Measurements from ENCODE around the gene ATP1A2.
A peak's percentile ranks its signal among the peaks of the same experiment; 100 is the strongest.

The ATP1A2 gene

DNA sequence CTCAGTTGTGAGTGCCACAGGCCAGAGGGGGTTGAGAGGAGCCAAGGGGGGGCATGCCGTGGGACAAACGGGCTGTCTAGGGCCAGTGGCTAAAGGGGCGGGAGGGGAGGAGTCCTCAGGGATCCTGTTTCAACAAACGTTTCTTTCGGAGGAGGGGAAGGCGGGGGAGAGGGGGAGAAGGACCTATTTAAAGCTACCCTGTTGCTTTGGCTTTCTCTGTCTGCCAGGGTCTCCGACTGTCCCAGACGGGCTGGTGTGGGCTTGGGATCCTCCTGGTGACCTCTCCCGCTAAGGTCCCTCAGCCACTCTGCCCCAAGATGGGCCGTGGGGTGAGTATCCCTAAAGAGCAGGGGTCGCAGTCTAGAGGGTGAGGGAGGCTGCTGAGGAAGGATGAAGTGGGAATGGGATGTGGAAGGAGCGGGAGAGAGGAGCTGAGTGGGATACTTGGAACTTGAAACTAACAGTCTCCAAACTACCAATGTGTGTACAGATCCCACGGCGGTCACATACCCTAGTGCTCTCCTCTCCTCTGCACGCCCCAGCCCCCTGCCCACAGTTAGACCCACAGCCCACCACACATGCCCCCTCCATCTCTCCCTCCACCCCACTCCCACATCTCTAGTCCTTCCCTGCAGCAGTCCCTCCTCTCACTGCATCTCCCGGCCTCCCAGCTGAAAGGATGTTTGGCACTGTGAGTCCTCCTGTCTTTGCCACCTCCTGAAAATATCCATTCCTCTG lies at the start of gene ATP1A2:
Gene ATP1A2, plus strand, starts transcription at position 215 of the 738 bp plus-strand sequence. Its CDS starts 103 bp downstream, at position 318.
- DNase-seq (ENCODE audit: low read depth) = no peak

DNA sequence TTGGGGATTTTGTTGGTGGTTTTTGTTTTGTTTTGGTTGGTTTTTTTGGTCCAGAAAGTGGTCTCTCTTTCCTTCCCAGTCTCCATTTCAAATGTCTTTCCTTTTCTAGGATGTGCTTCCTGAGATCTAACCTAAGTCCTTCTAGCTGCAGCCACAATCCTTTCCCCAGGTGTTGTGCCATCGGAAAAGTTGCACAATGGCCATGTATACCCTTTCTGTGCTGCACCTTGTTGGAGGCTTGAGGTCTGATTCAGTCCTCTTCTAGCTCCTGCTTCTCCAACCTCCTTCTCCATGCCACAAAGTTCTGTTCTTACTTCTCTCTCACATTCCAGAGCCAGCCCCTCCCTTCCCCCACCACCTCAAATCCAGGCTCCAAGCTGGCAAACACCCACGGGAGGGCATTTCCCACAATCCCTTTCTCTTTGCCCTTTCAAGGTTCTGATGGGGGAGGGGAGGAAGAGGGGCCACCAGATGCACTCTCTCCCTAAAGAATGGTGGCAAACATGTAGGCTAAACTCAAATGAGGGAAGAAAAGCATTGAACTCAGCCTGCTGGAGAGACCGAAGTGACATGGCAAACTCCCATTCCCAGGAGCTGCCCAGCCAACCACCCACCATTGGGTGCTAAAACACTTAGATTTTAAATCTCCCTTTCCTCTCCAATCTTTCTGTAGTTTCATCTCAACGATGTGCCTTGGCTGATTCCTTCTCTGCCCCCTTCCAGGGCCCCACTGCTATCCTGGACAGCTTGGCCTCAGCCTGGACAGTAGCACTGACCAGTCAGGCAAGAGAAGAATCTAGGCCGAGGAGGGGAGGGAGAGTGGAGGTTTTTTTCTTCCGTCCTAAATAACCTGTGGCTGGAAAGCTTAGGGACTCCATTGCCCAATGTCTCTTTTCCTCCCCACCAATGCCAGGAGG lies 48.5 kb upstream of the ATP1A2 start:
- DNase-seq (ENCODE audit: low read depth) = no peak

DNA sequence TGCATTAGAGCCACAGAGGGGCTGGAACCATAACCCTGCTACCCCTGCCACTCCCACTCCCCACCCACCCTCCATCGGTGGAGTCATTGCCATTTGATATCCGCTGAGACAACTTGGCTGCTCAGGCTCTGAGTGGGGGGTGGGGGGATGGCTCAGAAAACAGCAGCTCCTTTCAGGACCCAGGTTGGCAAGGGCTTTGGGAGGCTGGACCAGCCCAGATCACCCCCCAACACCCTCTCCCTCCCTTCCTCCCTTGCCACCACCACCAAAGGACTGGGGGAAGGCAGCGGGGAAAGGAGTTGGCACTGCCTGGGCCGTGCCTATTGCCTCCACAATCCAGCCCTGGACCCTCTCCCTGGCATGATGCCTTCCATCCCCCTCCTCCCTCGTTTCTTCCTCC lies 47.3 kb upstream of the ATP1A2 start:
- DNase-seq (ENCODE audit: low read depth) = no peak

DNA sequence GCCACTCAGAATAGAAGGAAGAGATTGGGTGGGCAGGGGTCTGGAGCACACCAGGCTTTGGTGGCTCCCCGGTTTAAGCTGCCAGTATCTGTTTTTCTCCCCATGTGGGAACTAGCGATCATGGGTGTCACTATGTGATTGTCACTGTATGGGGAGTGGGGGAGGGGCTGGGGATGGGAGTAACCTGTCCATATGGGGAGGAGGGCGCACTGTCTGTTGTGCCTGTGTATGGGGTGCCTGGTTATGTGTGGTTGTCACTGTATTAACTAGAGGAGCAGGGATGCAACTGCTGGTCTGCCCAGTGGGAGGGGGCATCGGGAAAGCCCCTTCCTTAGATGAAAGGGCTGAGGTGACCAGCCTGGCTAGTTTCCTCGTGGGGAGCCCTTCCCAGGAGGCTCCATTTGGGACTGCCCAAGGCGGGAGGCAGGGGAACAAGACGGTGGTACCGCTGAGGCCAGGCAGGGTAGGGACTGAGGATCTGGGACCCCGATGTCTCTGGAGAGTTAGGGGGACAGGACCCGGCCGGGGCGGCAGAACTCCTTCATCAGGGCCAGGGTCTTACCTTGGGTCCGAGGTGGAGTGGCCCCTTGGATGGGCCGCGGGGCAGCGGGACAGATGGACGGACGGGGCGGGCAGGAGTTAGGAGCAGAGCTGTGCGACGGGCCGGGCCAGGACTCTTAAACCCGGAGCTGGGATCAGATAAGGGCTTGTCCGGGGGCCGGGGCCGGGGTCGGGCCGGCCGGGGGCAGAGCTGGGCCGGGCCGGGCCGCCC lies 45.9 kb upstream of the ATP1A2 start, which contains the start of gene KCNJ10:
Gene KCNJ10, minus strand, starts transcription at position 701 of the 772 bp plus-strand sequence. CDS start 27,628 bp downstream, outside the sequence.
- DNase-seq (ENCODE audit: low read depth) = no peak

DNA sequence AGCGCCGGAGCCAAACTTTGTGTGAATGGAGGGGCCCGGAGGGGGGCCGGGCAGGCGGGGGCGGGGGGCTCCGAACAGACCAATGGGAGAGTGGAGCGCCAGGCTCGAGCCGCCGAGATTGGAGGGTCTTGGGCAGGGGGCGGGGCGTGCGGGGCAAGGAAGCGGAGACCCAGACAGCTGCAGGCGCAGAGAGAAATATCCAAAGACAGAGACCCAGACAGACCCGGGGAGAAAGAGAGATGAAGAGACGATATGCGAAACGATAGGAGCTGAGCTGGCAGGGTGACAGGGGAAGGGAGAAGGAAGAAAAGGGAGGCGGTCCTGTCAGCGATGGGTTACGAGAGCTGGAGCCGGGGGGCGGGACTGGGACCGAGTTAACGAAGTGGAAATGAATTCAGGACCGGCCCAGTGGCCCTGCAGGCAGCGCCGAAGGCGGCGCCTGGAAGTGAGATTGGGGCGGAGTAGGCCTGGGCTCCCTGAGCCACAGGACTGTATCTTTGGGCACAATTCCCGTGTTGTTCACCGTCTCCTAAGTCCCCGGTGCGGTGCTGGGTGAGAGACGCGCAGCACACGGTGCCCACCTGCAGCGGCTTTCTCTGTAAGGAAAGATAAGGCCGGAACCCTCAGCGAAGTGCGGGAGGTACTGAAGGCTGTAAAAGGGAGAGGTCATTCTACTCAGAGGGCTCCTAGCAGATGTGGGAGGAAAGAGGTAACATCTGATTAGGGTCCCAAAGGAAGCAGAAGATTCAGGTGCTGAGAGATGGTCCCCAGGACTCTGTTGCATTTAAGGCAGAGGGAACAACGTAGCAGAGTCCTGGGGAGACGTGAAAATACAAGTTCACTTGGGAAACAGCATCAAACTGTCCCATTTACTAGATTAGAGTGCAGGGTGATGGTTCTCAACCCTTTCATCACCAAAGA lies 45.1 kb upstream of the ATP1A2 start:
- DNase-seq (ENCODE audit: low read depth) = peak; percentile 51

DNA sequence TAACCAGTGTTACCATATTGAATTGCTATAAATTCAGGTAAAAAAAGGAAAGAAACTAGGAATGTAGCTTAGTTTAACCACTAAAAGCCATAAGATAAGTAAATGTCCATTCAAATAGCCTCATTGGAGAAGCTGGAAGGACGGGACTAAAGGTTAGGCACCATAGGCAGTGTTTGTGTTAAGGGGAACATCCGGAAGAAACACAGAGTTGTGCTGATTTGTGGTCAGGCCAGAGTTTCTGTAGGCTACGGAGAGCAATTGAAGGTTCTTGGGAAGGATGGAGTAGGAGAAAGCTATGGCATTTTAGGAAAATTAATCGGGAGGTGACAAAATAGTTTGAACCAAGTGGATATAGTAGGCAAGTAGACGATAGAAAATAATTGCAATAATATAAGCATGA lies 44.3 kb upstream of the ATP1A2 start:
- DNase-seq (ENCODE audit: low read depth) = no peak

DNA sequence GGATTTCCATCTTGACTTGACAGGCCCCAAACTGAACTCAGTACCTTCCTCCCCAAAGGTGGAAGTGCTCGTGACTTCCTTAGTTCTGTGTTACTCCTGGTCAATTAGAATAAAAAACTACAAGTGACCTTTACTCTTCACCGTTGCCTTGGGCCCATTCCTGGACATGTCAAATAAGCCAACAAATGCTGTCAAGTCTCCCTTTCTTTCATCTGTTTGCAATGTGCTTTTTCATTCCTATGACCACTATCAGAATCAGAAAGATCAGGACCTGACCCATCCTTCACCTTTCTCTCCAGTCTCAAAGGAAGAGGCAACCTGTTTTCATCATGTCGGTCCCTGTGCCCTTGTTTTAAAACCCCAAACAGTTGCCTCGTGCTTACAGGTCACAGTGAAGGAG lies 40.7 kb upstream of the ATP1A2 start:
- no peak for DNase-seq (ENCODE audit: low read depth)

DNA sequence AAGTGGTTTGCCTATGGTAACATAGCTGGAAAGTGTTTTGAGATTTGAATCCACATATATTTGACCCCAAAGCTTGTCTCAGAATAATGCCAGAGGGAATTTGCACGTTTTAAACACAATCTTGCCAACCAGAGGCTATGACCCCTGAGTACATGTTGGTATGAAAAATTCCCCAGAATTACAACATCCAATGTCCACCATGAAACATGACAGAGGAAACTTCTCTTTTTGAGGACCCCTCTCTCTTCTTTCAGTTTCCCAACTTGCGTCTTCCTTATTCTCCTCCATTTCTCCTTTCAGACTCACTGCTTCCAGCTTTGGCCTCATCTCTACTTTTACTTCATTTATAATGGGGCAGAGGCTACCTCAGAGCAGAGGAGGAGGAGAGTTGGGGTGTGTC lies 39.7 kb upstream of the ATP1A2 start:
- no peak for DNase-seq (ENCODE audit: low read depth)

DNA sequence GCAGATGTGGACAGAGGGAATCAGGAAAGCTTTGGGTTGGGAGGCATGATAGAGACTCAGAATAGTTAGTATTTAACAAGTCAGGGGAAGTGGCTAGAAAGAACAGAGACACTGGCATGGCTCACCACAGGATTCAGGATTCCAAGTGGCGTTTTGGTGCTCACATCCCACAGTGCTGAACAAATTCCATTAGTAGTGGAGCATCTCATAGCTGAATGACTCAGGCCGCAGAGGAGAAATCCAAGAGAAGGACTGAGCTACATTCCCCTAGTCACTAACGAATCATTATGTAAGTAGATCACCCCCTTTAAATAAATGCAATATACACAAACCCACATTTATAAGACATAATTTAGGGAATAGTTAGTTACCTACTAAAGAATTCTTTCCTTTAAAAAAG lies 39.3 kb upstream of the ATP1A2 start:
- no peak for DNase-seq (ENCODE audit: low read depth)

DNA sequence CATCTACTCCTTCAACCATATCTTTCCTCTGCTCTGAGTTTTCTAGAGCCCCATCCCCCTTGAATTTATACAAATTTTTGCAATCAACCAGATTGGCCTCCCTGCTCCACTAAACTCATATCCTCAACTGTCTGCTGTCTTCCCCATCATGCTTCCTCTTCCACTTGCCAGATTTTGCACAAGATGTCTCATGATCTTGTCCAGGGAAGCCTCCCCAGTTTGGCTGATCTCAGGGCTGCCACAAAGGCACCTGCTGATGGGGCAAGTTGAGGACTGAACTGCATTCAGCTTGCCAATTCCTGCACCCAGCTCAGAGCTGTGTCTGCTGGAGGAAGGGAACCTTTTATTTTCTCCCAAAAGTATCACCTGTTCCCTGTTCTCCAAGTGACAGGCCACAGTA lies 38.1 kb upstream of the ATP1A2 start:
- DNase-seq (ENCODE audit: low read depth) = no peak

DNA sequence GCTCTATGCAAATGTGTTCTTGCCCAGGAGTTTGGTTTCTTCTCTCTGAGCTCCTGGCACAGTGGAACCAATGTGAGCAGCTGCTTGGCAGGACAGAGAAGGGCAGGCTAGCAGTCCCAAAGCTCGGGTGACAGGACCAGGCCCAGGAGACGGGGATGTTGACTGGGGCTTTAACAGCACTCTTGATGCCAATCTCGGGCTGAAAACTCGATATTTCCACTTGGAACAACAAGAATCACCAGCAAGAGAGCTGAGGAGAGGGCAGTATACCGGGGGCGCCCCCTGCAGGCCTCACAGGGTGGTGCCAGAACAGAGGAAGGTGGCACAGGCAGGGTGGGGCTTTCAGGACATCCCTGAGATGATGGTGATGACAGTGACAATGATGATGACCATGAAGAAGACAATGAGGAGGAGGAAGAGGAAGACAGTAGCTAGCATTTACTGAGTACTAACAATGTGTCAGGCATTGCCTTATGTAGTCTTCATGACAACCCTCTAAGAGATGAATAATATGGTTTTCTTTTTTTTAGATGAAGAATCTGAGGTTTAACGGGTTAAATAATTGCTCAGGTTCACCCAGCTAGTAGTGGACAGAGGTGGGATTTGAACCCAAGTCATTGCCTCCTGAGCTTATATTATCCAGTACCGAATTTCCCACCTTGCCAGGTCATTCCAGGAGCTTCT lies 36.9 kb upstream of the ATP1A2 start:
- peak; percentile 61 for DNase-seq (ENCODE audit: low read depth)

DNA sequence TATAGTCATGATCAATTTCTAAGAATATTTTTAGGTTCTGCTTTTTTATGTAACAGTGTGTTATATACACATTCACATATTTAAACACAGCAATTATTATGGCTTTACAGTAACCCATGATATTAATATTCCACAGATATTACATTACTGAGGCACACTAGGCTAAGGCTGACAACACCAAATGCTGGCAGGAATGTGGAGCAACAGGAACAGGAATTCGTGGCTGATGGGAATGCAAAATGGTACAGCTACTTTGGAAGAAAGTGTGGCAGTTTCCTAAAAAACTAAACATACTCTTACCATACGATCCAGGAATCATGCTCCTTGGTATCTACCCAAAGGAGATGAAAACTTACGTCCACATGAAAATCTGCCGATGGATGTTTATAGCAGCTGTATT lies 36.1 kb upstream of the ATP1A2 start:
- no peak for DNase-seq (ENCODE audit: low read depth)

DNA sequence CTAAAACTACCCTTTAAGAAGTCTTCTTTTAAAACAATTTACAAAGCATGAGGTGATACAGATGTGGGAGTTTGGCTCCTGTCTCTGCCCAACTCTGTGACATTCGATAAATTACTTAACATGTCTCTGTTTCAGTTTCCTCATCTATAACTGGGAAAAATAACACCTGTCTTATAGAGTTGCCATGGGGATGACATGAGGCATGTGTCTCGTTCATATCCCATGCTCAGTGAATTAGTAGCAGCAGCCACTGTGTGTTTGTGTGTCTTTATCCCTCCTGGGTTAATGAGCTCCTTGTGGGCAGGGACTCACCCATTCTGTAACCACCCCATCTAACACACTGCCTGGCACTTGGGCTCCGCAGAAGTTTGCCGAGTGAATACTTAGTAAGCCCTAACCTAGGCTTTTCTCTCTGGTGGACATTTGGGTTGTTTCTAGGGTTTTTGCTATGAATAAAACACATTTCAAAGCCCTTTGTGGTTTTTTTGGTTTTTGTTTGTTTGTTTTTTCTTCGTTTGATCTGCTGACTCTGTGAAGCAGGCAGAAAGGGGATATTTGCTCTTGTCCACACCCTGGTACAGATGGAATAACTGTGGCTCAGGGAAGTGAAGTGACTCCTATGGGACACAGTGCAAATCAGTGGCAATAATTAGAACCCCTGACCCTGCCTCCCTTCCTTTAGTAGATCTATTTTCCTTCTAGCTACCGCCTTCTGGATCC lies 35.0 kb upstream of the ATP1A2 start:
- DNase-seq (ENCODE audit: low read depth) = no peak

DNA sequence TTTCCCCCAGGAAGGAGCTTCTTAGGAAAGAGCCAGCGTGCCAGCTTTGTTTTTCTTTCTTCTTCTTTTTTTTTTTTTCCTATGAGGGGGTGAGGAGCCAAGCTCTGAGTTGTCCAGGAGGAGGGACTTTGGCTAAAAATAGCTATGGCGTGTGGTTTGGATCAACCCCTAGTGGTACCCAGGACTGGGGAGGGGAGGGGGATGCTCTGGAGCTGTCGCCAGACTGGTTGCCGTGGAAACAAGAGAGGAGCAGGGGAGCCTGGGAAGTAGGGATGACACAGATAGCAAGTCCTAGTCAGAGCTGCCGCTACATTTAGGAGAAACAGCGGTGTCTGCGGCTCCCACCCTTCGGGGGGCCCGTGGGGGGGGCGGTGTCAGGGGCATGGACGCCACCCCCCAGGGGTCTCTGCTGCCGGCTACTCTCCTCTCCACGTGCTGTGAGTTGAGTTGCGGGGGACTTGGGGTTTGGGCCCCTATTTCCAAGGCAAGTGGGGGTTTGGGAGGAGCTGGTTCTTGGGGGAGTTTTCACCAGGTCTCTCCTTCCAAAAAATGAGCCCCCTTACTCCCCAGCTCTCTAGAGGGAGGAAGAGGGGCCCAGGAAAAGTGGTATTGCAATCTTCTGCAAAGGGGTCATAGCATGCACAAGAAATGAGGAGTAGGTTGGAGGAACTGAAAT lies 34.2 kb upstream of the ATP1A2 start, which contains the start of gene KCNJ9:
Gene KCNJ9, plus strand, starts transcription at position 278 of the 676 bp plus-strand sequence. CDS start 2,493 bp downstream, outside the sequence.
- DNase-seq (ENCODE audit: low read depth) = no peak

DNA sequence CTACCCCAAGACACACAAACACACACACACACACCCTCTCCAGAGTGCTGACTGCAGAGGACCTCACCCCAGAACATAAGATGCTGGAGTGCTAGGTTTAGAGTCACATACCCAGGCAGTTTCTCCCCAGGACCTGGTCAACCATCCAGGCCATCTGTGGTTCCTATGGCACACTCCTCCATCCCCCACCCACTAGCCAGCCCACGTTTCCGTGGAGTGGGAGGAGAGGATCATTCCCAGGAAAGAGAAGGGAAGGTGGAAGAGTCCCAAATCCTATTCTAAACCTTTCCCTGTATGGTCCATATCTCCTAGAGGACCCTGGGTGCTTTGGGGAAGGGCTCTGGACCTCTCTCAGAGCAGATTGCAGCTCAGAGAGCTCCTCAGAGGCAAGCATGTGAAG lies 33.1 kb upstream of the ATP1A2 start:
- no peak for DNase-seq (ENCODE audit: low read depth)

DNA sequence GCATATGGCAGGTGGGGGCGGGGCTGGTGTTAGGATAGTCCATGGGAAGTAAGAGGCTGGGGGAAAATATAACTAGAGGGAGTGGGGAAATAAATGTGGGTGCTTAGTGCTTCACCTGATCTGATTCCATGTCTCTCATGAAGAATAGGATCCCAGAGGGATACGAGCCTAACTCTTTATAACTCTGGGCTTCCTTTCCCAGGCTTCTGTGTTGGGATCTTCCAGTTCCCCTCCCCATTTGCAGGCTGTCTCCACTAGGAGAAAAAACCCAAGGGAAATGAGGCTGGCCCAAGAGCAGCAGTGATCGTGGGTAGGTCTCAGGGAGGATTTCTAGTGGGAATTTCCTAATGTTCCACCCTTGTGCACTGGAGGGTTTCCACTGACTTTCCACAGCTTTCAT lies 32.6 kb upstream of the ATP1A2 start:
- no peak for DNase-seq (ENCODE audit: low read depth)

DNA sequence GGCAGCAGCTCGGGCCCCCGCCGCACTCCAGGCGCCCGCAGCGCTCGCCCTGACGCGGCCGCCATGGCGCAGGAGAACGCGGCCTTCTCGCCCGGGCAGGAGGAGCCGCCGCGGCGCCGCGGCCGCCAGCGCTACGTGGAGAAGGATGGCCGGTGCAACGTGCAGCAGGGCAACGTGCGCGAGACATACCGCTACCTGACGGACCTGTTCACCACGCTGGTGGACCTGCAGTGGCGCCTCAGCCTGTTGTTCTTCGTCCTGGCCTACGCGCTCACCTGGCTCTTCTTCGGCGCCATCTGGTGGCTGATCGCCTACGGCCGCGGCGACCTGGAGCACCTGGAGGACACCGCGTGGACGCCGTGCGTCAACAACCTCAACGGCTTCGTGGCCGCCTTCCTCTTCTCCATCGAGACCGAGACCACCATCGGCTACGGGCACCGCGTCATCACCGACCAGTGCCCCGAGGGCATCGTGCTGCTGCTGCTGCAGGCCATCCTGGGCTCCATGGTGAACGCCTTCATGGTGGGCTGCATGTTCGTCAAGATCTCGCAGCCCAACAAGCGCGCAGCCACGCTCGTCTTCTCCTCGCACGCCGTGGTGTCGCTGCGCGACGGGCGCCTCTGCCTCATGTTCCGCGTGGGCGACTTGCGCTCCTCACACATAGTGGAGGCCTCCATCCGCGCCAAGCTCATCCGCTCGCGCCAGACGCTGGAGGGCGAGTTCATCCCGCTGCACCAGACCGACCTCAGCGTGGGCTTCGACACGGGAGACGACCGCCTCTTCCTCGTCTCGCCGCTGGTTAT lies 31.4 kb upstream of the ATP1A2 start:
- DNase-seq (ENCODE audit: low read depth) = peak; percentile 63

DNA sequence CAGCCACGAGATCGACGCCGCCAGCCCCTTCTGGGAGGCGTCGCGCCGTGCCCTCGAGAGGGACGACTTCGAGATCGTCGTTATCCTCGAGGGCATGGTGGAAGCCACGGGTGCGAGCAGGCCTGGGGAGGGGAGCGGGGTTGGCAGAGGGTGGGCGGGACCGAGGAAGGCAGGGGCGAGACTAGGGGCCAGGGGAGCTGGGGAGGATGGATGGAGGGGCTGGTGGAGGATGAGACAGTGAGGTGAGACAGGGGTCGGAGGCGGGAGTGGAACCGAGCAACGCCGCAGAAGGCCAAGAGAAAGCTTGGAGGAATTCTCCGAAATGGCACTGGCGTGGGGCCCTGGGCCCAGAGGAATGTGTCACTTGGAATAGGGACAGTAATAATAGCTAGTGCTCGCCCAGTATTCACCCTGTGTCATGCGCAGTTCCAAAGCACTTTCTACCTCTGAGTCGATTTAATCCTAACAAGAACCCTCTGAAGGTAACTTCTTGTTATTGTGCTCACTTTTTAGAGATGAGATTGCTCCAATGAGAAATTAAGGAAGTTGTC lies 30.7 kb upstream of the ATP1A2 start:
- DNase-seq (ENCODE audit: low read depth) = no peak
